CD4-positive, alpha-beta T cell treated with Interleukin-1 beta for 1 hour (primary cell): Measurements from ENCODE around the gene MEGF6.

Experiments used
- DNase-seq, 2 donors: peaks; one replicate each; pipeline ENCODE4 v3.0.0-alpha.2; 2020 to 2022

MEGF6 gene

GRCh38 chr1:3465091-3465934 lies 146.0 kb downstream of the MEGF6 start:
- DNase-seq = no peak

DNA sequence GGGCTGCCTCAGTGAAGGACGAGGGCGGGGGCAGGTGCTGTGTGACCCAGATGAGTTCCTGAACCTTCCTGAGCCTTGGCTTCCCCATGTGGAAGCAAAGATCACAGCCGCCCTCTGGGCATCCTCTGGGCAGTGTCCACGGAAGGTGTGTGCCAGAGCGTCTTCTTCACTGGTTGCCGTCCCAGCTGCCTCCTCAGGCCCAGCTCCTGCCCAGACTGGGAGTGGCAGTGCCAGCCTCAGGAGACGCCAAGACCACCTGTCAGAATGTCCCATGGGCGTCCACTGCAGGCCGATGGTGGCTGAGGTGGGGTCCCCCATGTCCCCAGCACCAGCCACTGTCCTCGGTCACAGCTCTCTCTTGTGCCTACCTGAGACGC lies 146.7 kb downstream of the MEGF6 start:
- DNase-seq = no peak

GRCh38 chr1:3463891-3464648 lies 147.2 kb downstream of the MEGF6 start:
- no peak for DNase-seq

GRCh38 chr1:3463408-3463863 lies 147.9 kb downstream of the MEGF6 start:
- no peak for DNase-seq

DNA sequence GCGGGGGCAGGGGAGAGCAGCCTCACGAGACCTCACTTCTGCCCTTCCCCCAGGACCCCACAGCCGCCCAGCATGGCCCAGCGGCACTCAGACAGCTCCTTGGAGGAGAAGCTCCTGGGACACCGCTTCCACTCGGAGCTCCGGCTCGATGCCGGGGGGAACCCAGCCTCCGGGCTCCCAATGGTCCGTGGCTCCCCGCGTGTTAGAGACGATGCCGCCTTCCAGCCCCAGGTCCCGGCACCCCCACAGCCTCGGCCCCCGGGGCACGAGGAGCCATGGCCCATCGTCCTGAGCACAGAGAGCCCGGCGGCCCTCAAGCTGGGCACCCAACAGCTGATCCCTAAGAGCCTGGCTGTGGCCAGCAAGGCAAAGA lies 148.3 kb downstream of the MEGF6 start:
- DNase-seq = no peak

- DNase-seq = no peak
These were observed 148.8 kb downstream of the MEGF6 start for GRCh38 chr1:3462356-3463012.

DNA sequence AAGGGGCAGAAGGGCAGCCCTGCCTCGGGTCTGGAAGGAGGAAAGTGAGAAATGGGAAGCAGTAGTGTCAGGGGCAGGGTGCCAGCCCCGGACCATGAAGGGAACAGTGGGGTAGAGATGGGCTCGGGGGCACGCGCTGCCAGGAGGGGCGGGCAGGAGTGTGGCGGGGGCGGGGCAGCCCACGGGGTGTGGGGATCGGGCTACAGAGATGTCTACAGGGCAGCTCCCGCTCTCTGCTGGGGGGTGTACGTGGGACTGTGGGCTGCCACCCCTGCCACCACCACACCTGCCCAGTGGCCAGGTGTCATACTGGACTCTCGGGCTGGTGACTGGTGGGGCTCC lies 149.4 kb downstream of the MEGF6 start:
- no peak for DNase-seq

- no peak for DNase-seq
These were observed 149.9 kb downstream of the MEGF6 start for GRCh38 chr1:3461238-3461933.

DNA sequence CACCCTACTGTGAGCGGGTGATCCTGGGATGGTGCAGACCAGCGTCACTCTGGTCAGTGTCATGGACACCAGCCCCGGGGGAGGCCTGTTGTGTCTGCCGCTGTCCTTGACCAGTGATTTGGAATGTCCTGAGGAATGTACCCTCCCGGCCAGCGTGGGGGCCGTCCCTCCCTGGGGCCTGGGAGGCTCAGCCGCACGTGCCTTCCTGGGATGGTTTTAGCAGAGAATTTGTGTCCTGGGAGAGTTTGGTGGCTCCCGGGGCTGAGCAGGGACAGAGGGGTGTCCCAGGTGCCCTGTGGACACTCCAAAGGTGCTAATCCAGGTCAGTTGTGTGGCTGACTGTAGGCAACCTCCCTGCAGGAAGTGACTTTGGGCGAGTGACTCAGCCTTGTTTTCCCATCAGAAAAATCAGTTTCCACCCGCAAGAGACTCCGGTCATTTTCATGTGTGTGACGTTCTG lies 150.6 kb downstream of the MEGF6 start:
- no peak for DNase-seq

- DNase-seq = no peak
These were observed 151.2 kb downstream of the MEGF6 start for GRCh38 chr1:3459940-3460671.

- DNase-seq = no peak
These were observed 152.0 kb downstream of the MEGF6 start for GRCh38 chr1:3459051-3459908.

GRCh38 chr1:3457910-3458883 lies 153.1 kb downstream of the MEGF6 start:
- DNase-seq = no peak

- no peak for DNase-seq
These were observed 154.1 kb downstream of the MEGF6 start for GRCh38 chr1:3456964-3457909.

DNA sequence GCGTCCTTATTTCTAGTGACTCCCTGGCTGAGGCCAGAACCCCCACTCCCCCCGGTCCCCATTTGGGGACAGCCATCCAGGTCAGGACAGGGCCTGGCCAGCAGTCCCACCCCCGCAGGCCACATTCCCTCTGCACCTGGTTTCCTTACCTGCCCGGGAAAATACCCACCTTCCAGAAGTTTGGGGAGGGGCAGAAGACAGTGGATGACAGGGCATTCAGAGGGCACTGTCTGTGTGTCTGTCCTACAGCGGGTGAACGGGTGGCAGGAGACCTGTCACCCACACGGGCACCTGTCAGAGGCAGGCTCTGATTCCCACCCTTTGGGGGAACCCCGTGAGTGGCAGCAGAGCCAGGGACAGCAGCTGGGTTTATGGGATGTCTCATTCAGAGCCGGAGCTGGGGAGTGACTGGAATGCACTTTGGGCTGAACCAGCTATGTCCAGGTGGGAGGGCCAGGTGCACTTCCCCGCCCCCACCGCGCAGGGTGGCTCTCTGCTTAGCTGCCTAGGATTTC lies 154.8 kb downstream of the MEGF6 start:
- DNase-seq = no peak

DNA sequence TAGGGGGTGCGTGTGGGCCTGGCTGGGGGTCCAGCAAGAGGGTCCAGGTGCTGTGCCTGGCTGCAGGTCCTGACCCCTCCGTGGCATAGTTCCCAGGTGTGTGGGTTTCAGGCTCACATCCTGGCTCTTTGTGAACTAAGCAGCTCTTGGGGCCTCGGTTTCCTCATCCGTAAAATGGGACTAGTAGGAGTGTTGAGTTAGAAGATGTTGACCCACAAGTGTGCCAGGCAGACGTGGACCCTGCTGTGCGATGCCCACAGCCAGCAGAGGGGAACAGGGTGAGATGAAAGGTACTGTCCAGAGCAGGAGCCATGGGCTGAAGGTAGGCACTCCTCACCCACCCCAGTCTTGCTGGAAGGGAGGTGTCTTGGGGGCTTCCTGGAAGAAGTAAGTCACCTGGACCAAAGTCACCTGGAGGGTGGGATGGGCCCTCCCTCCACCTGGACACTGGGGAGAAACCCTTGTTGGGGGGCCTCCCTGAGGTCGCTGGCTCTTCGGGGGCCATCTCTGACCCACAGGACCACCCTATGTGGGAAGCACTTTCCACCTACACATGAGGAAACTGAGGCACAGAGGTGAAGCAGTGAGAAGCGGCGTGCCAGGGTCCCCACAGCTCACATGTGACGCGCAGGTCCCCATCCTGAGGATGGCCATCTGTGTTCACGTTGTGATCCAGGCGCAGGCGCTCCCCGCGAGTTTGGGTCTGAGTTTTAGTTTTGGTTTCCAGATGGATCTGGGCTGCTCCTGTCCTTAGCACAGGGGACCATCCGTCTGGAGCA lies 155.4 kb downstream of the MEGF6 start:
- DNase-seq = no peak

- DNase-seq = peak; percentile 10 to 15
These were observed 156.3 kb downstream of the MEGF6 start for GRCh38 chr1:3454811-3455618.
